ENCODE measurements around the gene CSNK1E.
"Not testable (repeated sequence)": the region's sequence is repeated elsewhere in the genome, so short reads cannot be mapped to it uniquely, and the experiment has no call there.

DNA sequence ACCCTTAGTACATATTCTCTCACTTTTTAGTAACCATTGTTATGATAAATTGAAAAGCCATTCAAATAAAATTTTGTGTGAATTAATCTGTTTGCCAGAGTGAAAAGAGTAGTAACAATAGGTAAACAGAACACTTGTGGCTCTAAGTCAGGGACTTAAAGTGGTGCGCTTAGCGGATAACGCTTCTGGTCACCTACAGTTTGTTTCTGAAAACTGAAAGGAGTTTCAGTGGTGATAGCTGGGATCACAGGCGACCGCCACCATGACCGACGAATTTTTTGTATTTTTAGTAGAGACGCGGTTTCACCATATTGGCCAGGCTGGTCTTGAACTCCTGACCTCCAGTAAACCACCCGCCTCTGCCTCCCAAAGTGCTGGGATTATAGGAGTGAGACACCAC lies 40.7 kb upstream of the CSNK1E start:
- TF ChIP-seq, protein P1, sequence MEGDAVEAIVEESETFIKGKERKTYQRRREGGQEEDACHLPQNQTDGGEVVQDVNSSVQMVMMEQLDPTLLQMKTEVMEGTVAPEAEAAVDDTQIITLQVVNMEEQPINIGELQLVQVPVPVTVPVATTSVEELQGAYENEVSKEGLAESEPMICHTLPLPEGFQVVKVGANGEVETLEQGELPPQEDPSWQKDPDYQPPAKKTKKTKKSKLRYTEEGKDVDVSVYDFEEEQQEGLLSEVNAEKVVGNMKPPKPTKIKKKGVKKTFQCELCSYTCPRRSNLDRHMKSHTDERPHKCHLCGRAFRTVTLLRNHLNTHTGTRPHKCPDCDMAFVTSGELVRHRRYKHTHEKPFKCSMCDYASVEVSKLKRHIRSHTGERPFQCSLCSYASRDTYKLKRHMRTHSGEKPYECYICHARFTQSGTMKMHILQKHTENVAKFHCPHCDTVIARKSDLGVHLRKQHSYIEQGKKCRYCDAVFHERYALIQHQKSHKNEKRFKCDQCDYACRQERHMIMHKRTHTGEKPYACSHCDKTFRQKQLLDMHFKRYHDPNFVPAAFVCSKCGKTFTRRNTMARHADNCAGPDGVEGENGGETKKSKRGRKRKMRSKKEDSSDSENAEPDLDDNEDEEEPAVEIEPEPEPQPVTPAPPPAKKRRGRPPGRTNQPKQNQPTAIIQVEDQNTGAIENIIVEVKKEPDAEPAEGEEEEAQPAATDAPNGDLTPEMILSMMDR (IDR thresholded peaks at IDR 0.05; ENCODE audit: low read depth, low read length) = not testable (repeated sequence)
- not testable (repeated sequence) for TF ChIP-seq EZH2phosphoT487 (IDR thresholded peaks at IDR 0.05; ENCODE audit: low read depth)
